MCF 10A (cell line): ENCODE results near the gene ARHGEF28. TPM values are rescaled to one million over a fixed set of nuclear protein-coding genes. Genes with fewer than 3 reads are reported as not detected.

Source experiments
- BruUV-seq: library from RNA; stranded (reverse); fragments of 400-500 nt; replicated peaks from 2 replicates; lab custom pipeline; 2021; lab: Mats Ljungman, UMichigan
- CTCF ChIA-PET: fragments of 300-600 bp; sonication (Branson Sonifier 250); formaldehyde crosslinking; extraction: SDS; loops from one replicate; lab custom pipeline; 2021; ENCODE audit warnings: antibody characterized with exemption, inconsistent platforms; lab: Yijun Ruan, JAX
- POLR2A ChIA-PET: fragments of 300-600, 350-650 bp; sonication (Branson Sonifier 250); formaldehyde crosslinking; extraction: SDS; loops from one replicate; lab custom pipeline; 2020; ENCODE audit warnings: antibody characterized with exemption, inconsistent platforms; lab: Yijun Ruan, JAX
- DNase-seq: peaks from one replicate; pipeline ENCODE4 v3.0.0-alpha.2; 2018; ENCODE audit not compliant: unreplicated experiment
- H3K27ac Mint-ChIP-seq: one replicate; pipeline ENCODE4 v1.8.0; 2022; ENCODE audit warnings: mild to moderate bottlenecking, low read depth, mixed read lengths; ENCODE audit not compliant: unreplicated experiment
- H3K27me3 Mint-ChIP-seq: one replicate; pipeline ENCODE4 v1.8.0; 2022; ENCODE audit warnings: mixed read lengths; ENCODE audit not compliant: insufficient read depth, unreplicated experiment
- H3K36me3 Mint-ChIP-seq: one replicate; pipeline ENCODE4 v1.8.0; 2022; ENCODE audit warnings: mild to moderate bottlenecking, moderate library complexity, mixed read lengths; ENCODE audit not compliant: insufficient read depth, unreplicated experiment
- H3K4me1 Mint-ChIP-seq: one replicate; pipeline ENCODE4 v1.8.0; 2022; ENCODE audit warnings: mixed read lengths; ENCODE audit not compliant: insufficient read depth, unreplicated experiment
- H3K4me3 Mint-ChIP-seq: one replicate; pipeline ENCODE4 v1.8.0; 2022; ENCODE audit warnings: mild to moderate bottlenecking, moderate library complexity, mixed read lengths; ENCODE audit not compliant: unreplicated experiment
- H3K9me3 Mint-ChIP-seq: one replicate; pipeline ENCODE4 v1.8.0; 2022; ENCODE audit warnings: mixed read lengths; ENCODE audit not compliant: unreplicated experiment
- CTCF ChIP-seq: fragments of 200-600 bp; IDR thresholded peaks from one replicate; pipeline ENCODE4 v1.8.0; 2022; ENCODE audit warnings: antibody characterized with exemption, mild to moderate bottlenecking; ENCODE audit not compliant: unreplicated experiment
- intact Hi-C: fragments of 100-400 bp; cut with micrococcal nuclease; formaldehyde crosslinking; loops from 2 replicates; pipeline ENCODE4 v1.14.1; 2022
- total RNA-seq: library from RNA; stranded (reverse); gene quantifications from 2 replicates; pipeline ENCODE4 v1.2.3, GENCODE V29; 2022

The ARHGEF28 gene
- total RNA-seq, 1 experiment from 2014 or later = 34.8 TPM

GRCh38 chr5:73631500-73631899 lies 5.5 kb downstream of the ARHGEF28 start:
- no peak for DNase-seq
- Mint-ChIP-seq H3K36me3 (peaks cover 9% of the 10 kb centered on the region), H3K27me3 (no peaks in the 10 kb centered on the region), H3K4me1 (peaks cover 43% of the 10 kb centered on the region), H3K9me3 (no peaks in the 10 kb centered on the region), H3K4me3 (no peak overlapping the region), H3K27ac (peak overlapping the region; percentile 25)
- intact Hi-C loops = no loop called here
- CTCF ChIA-PET = interaction anchor here (0.5 to 1.1 kb wide), 3 partner anchors 34 to 95 kb away, joined by 4 read pairs; no protein-coding TSS in a partner anchor
- TF ChIP-seq CTCF = no peak
- POLR2A ChIA-PET = interaction anchor here (0.7 to 1.0 kb wide), 2 partner anchors 9 to 17 kb away, joined by 3 to 4 read pairs; no protein-coding TSS in a partner anchor
- BruUV-seq = no TSS peak

- H3K9me3 Mint-ChIP-seq = no peaks in the 10 kb centered on the region
- no peaks in the 10 kb centered on the region for H3K27me3 Mint-ChIP-seq
Measured at GRCh38 chr5:73633060-73633459, 7.1 kb downstream of the ARHGEF28 start.

GRCh38 chr5:73636408-73636807 lies 10.4 kb downstream of the ARHGEF28 start:
- ChIA-PET POLR2A (interaction anchor here (1.0 to 9.7 kb wide), 2 partner anchors 10 to 17 kb away, joined by 3 to 87 read pairs; partner anchors contain the start of gene ARHGEF28), CTCF (interaction anchor here (1.2 kb wide), 1 partner anchor 45 kb away, joined by 3 read pairs; no protein-coding TSS in a partner anchor)
- no peak for DNase-seq
- H3K9me3 Mint-ChIP-seq = no peaks in the 10 kb centered on the region
- BruUV-seq = no TSS peak
- H3K27ac Mint-ChIP-seq = peak overlapping the region; percentile 87
- intact Hi-C loops = no loop called here
- no peak overlapping the region for H3K4me3 Mint-ChIP-seq
- no peaks in the 10 kb centered on the region for H3K27me3 Mint-ChIP-seq
- H3K4me1 Mint-ChIP-seq = peaks cover 42% of the 10 kb centered on the region
- TF ChIP-seq CTCF = no peak
- no peaks in the 10 kb centered on the region for H3K36me3 Mint-ChIP-seq

More at GRCh38 chr5:73633060-73633459, 7.1 kb downstream of the ARHGEF28 start:
- BruUV-seq = no TSS peak
- H3K36me3 Mint-ChIP-seq = peaks cover 9% of the 10 kb centered on the region
- H3K4me3 Mint-ChIP-seq = no peak overlapping the region
- peaks cover 42% of the 10 kb centered on the region for H3K4me1 Mint-ChIP-seq
- intact Hi-C loops = no loop called here
- no peak for DNase-seq
- POLR2A ChIA-PET = interaction anchor here (0.6 kb wide), 1 partner anchor 12 kb away, joined by 3 read pairs; no protein-coding TSS in a partner anchor
- TF ChIP-seq CTCF = no peak
- CTCF ChIA-PET = interaction anchor here (0.5 to 0.7 kb wide), 3 partner anchors 23 to 60 kb away, joined by 3 read pairs; no protein-coding TSS in a partner anchor
- no peak overlapping the region for H3K27ac Mint-ChIP-seq

GRCh38 chr5:73637565-73637964 lies 11.6 kb downstream of the ARHGEF28 start:
- CTCF ChIA-PET = interaction anchor here (0.6 to 1.2 kb wide), 4 partner anchors 9 to 119 kb away, joined by 3 to 4 read pairs (median 4); no protein-coding TSS in a partner anchor
- no TSS peak for BruUV-seq

More at GRCh38 chr5:73637565-73637964, 11.6 kb downstream of the ARHGEF28 start:
- DNase-seq = no peak
- H3K36me3 Mint-ChIP-seq = no peaks in the 10 kb centered on the region
- H3K27me3 Mint-ChIP-seq = no peaks in the 10 kb centered on the region
- no peaks in the 10 kb centered on the region for H3K9me3 Mint-ChIP-seq
- no peak for TF ChIP-seq CTCF
- no peak overlapping the region for H3K4me3 Mint-ChIP-seq
- POLR2A ChIA-PET = interaction anchor here (0.6 to 9.7 kb wide), 3 partner anchors 11 to 302 kb away, joined by 5 to 87 read pairs (median 18); partner anchors contain the start of gene ARHGEF28
- H3K27ac Mint-ChIP-seq = peak overlapping the region; percentile 87
- peaks cover 43% of the 10 kb centered on the region for H3K4me1 Mint-ChIP-seq
- intact Hi-C loops = no loop called here
